ENCODE results near the gene FOXP1. TPM values are rescaled to one million over a fixed set of nuclear protein-coding genes. Genes with fewer than 3 reads are reported as not detected.

Gene FOXP1
- total and polyA plus RNA-seq, 8 donors = 13.4 to 74.1 (median 44.1) TPM

DNA sequence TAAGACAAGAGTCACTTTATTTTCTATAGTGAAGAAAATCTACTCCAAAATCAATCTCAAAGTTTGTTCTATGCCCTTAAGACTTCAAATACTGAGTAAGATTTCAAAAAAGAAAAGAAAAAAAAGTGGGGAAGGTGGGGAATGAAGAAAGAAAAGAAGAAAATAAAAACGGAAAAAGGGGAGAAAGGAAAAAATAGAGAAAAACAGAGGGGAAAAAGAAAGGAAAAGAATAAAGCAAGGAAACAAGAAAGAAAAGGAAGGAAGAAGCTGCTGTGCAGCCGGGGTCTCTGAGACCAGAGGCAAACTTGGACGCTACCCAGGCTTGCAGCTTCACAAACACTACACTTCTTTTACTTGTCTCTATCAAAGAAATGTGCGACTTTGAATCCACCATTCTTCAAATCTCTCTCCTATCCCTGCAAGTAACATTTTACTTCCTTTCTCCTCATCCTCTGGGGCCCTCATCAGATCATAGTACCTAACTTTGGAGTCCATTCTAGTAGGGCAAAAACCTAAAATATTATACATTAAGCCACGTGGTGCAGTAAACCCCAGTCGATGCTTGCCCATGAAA lies 279.8 kb downstream of the FOXP1 start:
- FAIRE-seq (no peak), ATAC-seq (no peak), DNase-seq (no peak)
- TF ChIP-seq CTCF (IDR thresholded peaks at IDR 0.05) = no peak
- Histone ChIP-seq H3K27me3 (no peaks in the 10 kb centered on the region), H3K36me3 (no peaks in the 10 kb centered on the region), H3K4me3 (no peak overlapping the region), H3K4me1 (peaks cover 10 to 22% (median 22%) of the 10 kb centered on the region in 3 donors), H3K27ac (no peak overlapping the region), H3K9me3 (no peaks in the 10 kb centered on the region)
- 56 to 60% methylated on average over 6 of the region's 6 CpGs for WGBS, 2 donors
- intact Hi-C loops (cut with DNase I) = no loop called here

DNA sequence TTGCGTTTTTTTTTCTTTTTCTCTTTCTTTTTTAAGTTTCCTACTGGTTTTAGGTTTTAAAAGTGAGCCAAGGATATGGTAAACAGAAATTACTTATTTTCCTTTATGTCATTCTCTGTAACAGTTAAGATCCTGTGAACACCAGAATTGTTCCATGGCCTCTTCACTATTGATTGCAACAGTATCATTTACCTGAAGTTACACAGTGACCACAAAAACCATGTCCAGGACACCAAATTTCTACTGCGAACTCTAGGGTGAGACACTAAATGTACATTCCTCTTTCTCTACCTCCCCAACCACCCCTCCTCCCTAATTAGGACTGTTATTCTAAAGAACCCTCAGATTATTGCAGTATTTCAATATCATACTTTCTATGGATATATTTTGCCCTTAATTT lies 280.9 kb downstream of the FOXP1 start:
- Histone ChIP-seq H3K27me3 (no peaks in the 10 kb centered on the region), H3K4me3 (no peak overlapping the region), H3K36me3 (no peaks in the 10 kb centered on the region), H3K9me3 (no peaks in the 10 kb centered on the region), H3K27ac (no peak overlapping the region), H3K4me1 (peaks cover 10 to 22% (median 22%) of the 10 kb centered on the region in 3 donors)
- intact Hi-C loops (cut with DNase I) = no loop called here
- no peak for ATAC-seq
- no peak for DNase-seq
- no peak for TF ChIP-seq CTCF (IDR thresholded peaks at IDR 0.05)
- 80 to 82% methylated on average over 2 of the region's 2 CpGs for WGBS, 2 donors
- FAIRE-seq = no peak

DNA sequence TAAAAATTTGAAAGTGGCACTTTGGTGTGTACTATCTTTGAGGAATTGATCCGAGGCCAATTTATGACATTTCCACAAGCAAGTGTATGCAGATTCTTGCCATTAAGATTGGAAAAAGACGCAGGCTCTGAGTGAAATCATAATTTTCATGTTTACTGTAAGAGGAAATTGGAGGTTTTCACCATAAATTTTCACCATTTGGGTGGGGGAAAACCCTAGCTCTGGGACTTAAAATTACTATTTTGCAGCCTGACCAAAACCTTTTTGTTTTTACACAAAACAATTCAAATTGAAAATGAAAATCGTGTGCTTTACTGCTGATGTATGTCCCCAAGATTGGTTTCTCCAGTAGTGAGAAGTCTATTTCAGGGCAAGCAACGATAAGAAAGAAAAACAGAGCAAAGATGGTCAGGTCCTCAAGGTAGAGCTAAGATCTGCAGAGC lies 282.6 kb downstream of the FOXP1 start:
- WGBS, 2 donors = 77 to 80% methylated on average over 4 of the region's 4 CpGs
- ATAC-seq (no peak), FAIRE-seq (no peak), DNase-seq (no peak)
- H3K27ac ChIP-seq = no peak overlapping the region
- no peak for TF ChIP-seq CTCF (IDR thresholded peaks at IDR 0.05)
- no peak overlapping the region for H3K4me3 ChIP-seq
- no peaks in the 10 kb centered on the region for H3K36me3 ChIP-seq
- intact Hi-C loops (cut with DNase I) = no loop called here
- H3K4me1 ChIP-seq = peaks cover 10 to 22% (median 22%) of the 10 kb centered on the region in 3 donors
- H3K9me3 ChIP-seq = no peaks in the 10 kb centered on the region
- H3K27me3 ChIP-seq = no peaks in the 10 kb centered on the region

DNA sequence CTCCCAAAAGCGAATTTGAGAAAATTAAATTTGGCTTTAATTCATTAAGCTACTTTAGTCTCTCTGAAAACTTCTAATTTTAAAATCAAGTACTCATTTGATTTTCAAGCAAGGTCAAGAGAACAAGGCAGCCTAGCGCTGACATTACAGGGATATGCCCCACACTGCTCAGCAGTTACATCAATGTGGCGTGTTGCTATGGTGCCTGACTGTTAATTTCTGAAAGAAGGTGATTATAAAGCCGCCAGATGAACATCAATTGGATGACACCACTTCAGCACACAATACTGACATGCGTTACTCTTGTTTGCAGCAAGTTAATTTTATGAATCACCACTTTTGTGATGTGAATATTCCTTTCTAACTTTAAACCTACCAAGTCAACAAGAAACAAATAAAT lies 284.4 kb downstream of the FOXP1 start:
- 97 to 99% methylated on average over 5 of the region's 5 CpGs for WGBS, 2 donors
- no peak for ATAC-seq
- H3K4me1 ChIP-seq = peaks cover 10 to 22% (median 16%) of the 10 kb centered on the region in 3 donors
- intact Hi-C loops (cut with DNase I) = no loop called here
- no peaks in the 10 kb centered on the region for H3K36me3 ChIP-seq
- no peak overlapping the region for H3K27ac ChIP-seq
- H3K27me3 ChIP-seq = no peaks in the 10 kb centered on the region
- no peak for TF ChIP-seq CTCF (IDR thresholded peaks at IDR 0.05)
- H3K4me3 ChIP-seq = no peak overlapping the region
- FAIRE-seq = no peak
- no peak for DNase-seq
- H3K9me3 ChIP-seq = no peaks in the 10 kb centered on the region

DNA sequence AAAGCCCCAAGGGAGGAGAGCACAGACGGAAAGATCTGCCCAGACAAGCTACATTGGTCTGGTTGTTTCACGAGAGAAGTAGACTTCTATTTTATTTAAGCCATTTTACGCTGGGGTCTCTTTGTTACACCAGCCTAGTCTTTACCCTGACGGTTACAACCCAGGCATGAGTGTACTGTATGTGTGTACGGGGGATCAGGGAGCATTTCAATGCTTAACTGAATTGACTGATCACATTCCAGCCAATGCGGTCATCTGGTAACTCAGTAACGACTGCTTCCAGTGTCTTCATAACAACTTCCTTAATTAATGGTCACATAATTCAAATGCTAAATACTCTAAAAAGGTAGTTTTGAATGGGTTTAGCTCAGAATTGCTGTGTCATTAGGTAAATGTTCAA lies 288.6 kb downstream of the FOXP1 start:
- no peak overlapping the region for H3K27ac ChIP-seq
- no peaks in the 10 kb centered on the region for H3K27me3 ChIP-seq
- FAIRE-seq (no peak), ATAC-seq (no peak), DNase-seq (no peak)
- WGBS, 2 donors = 81 to 83% methylated on average over 7 of the region's 7 CpGs
- H3K9me3 ChIP-seq = no peaks in the 10 kb centered on the region
- intact Hi-C loops (cut with DNase I) = no loop called here
- no peaks in the 10 kb centered on the region for H3K4me1 ChIP-seq
- H3K36me3 ChIP-seq = no peaks in the 10 kb centered on the region
- TF ChIP-seq CTCF (IDR thresholded peaks at IDR 0.05) = no peak
- H3K4me3 ChIP-seq = no peak overlapping the region
